H1 (cell line): ENCODE data around the gene ARL6IP5. TPM values are rescaled to one million over a fixed set of nuclear protein-coding genes. Genes with fewer than 3 reads are reported as not detected.
A peak's percentile ranks its signal among the peaks of the same experiment; 100 is the strongest.

Experiments
- CTCF ChIA-PET: fragments of 300-600 bp; sonication (Branson Sonifier 250); formaldehyde crosslinking; loops from one replicate; lab custom pipeline; 2021; ENCODE audit not compliant: partially characterized antibody; lab: Charles Lee
- POLR2A ChIA-PET: fragments of 300-600 bp; sonication (Branson Sonifier 250); formaldehyde crosslinking; loops from one replicate; lab custom pipeline; 2021; ENCODE audit warnings: inconsistent platforms; ENCODE audit not compliant: partially characterized antibody; lab: Charles Lee
- DNase-seq, 2 experiments: peaks; one replicate each; pipeline versions ENCODE4 v3.0.0 to v3.0.0-alpha.2; 2010 to 2022; ENCODE audit warnings: low spot score in 2 of 2, low read depth in 1 of 2, mixed read lengths in 1 of 2
- FAIRE-seq: peaks from 2 replicates; lab custom pipeline; 2011; peaks lifted over from hg19 to GRCh38; lab: Jason Lieb, UNC
- H2AFZ ChIP-seq: 2 replicates; pipeline ENCODE4 v1.8.1; 2012; ENCODE audit warnings: low read length, inconsistent platforms
- H2AK5ac ChIP-seq: 2 replicates; pipeline ENCODE4 v1.6.1; 2013; ENCODE audit warnings: low read depth, low read length
- H2BK120ac ChIP-seq: replicated peaks from 2 replicates; pipeline ENCODE3; 2013; ENCODE audit warnings: low read depth, low read length, inconsistent platforms
- H2BK12ac ChIP-seq: 2 replicates; pipeline ENCODE4 v1.6.1; 2013; ENCODE audit warnings: low read depth, low read length
- H2BK15ac ChIP-seq: 2 replicates; pipeline ENCODE4 v1.6.1; 2013; ENCODE audit warnings: low read length
- H2BK20ac ChIP-seq: 2 replicates; pipeline ENCODE4 v1.6.1; 2013; ENCODE audit warnings: low read length
- H2BK5ac ChIP-seq: 2 replicates; pipeline ENCODE4 v1.6.1; 2013; ENCODE audit warnings: low read depth, low read length
- H3K14ac ChIP-seq: 2 replicates; pipeline ENCODE4 v1.6.1; 2013; ENCODE audit warnings: inconsistent platforms; ENCODE audit not compliant: insufficient read length
- H3K18ac ChIP-seq: 2 replicates; pipeline ENCODE4 v1.6.1; 2013; ENCODE audit warnings: low read length; ENCODE audit errors: extremely low read depth
- H3K23ac ChIP-seq: 2 replicates; pipeline ENCODE4 v1.6.1; 2013; ENCODE audit warnings: inconsistent platforms; ENCODE audit not compliant: insufficient read length
- H3K23me2 ChIP-seq: 2 replicates; pipeline ENCODE4 v1.6.1; 2013; ENCODE audit warnings: low read depth, low read length
- H3K27ac ChIP-seq: 2 replicates; pipeline ENCODE4 v1.6.1; 2011; ENCODE audit warnings: low read depth, low read length, inconsistent platforms
- H3K27me3 ChIP-seq, 4 experiments: replicated peaks in 1 of 4; 1 replicate in 1 of 4; 2 replicates in 3 of 4; pipeline versions ENCODE4 v1.6.1 to v1.8.1; 2011 to 2013; ENCODE audit warnings: low read length in 3 of 4, mild to moderate bottlenecking in 3 of 4, inconsistent platforms in 2 of 4, mixed read lengths in 2 of 4, moderate library complexity in 1 of 4; ENCODE audit not compliant: control insufficient read depth in 3 of 4, insufficient read depth in 3 of 4; ENCODE audit errors: extremely low read depth in 1 of 4
- H3K36me3 ChIP-seq, 4 experiments: 2 replicates each; pipeline versions ENCODE4 v1.6.1 to v1.8.1; 2011 to 2013; ENCODE audit warnings: mild to moderate bottlenecking in 4 of 4, low read length in 3 of 4, moderate library complexity in 2 of 4, control low read depth in 1 of 4, inconsistent platforms in 1 of 4; ENCODE audit not compliant: insufficient read depth in 4 of 4, control insufficient read depth in 2 of 4
- H3K4ac ChIP-seq: replicated peaks from 2 replicates; pipeline ENCODE3; 2013; ENCODE audit warnings: low read length, low read depth, mixed read lengths, inconsistent platforms; ENCODE audit not compliant: insufficient read length
- H3K4me1 ChIP-seq, 4 experiments: replicated peaks in 1 of 4; 1 replicate in 1 of 4; 2 replicates in 3 of 4; pipeline versions ENCODE4 v1.6.1 to v1.8.1; 2011 to 2013; ENCODE audit warnings: low read length in 3 of 4, inconsistent platforms in 2 of 4, mixed read lengths in 1 of 4; ENCODE audit not compliant: insufficient read depth in 4 of 4, control insufficient read depth in 3 of 4
- H3K4me2 ChIP-seq, 2 experiments: 2 replicates each; pipeline versions ENCODE4 v1.6.1 to v1.8.1; 2011 to 2013; ENCODE audit warnings: low read depth in 2 of 2, low read length in 2 of 2, control low read depth in 1 of 2, inconsistent platforms in 1 of 2, mild to moderate bottlenecking in 1 of 2; ENCODE audit not compliant: insufficient read depth in 1 of 2
- H3K4me3 ChIP-seq, 4 experiments: fragments of 200-600, 300-600 bp in 1 of 4; sonication (generic), shearing (Covaris generic), sonication (Bioruptor Twin) in 1 of 4; 2 replicates each; pipeline versions ENCODE4 v1.5.1 to v1.8.1; 2011 to 2016; ENCODE audit warnings: low read length in 4 of 4, low read depth in 3 of 4, control low read depth in 2 of 4, inconsistent platforms in 2 of 4, mild to moderate bottlenecking in 2 of 4, mixed read lengths in 1 of 4, moderate library complexity in 1 of 4; ENCODE audit not compliant: insufficient read depth in 2 of 4; ENCODE audit errors: extremely low read depth in 1 of 4
- H3K56ac ChIP-seq: replicated peaks from 2 replicates; pipeline ENCODE3; 2013; ENCODE audit warnings: low read depth, mild to moderate bottlenecking, mixed read lengths, low read length, inconsistent platforms; ENCODE audit not compliant: insufficient read length
- H3K79me1 ChIP-seq: 2 replicates; pipeline ENCODE4 v1.6.1; 2013; ENCODE audit warnings: low read depth, low read length, control low read depth
- H3K79me2 ChIP-seq, 2 experiments: 2 replicates each; pipeline versions ENCODE4 v1.6.1 to v1.8.1; 2012 to 2013; ENCODE audit warnings: low read length in 2 of 2, mild to moderate bottlenecking in 2 of 2, inconsistent platforms in 1 of 2; ENCODE audit not compliant: insufficient read depth in 2 of 2, control insufficient read depth in 1 of 2
- H3K9ac ChIP-seq, 4 experiments: replicated peaks in 1 of 4; 1 replicate in 1 of 4; 2 replicates in 3 of 4; pipeline versions ENCODE4 v1.6.1 to v1.8.1; 2011 to 2013; ENCODE audit warnings: low read depth in 3 of 4, low read length in 3 of 4, control low read depth in 2 of 4, mild to moderate bottlenecking in 2 of 4, moderate library complexity in 2 of 4, inconsistent platforms in 1 of 4; ENCODE audit errors: extremely low read depth in 1 of 4
- H3K9me3 ChIP-seq, 2 experiments: 2 replicates each; pipeline versions ENCODE4 v1.6.1 to v1.8.1; 2012 to 2013; ENCODE audit warnings: mild to moderate bottlenecking in 2 of 2, moderate library complexity in 2 of 2, control low read depth in 1 of 2, inconsistent platforms in 1 of 2, low read depth in 1 of 2, low read length in 1 of 2, mixed read lengths in 1 of 2; ENCODE audit not compliant: insufficient read depth in 2 of 2
- H4K20me1 ChIP-seq, 2 experiments: replicated peaks in 1 of 2; 2 replicates each; pipeline versions ENCODE3 to v1.8.1; 2011 to 2013; ENCODE audit warnings: inconsistent platforms in 2 of 2, low read length in 2 of 2, mild to moderate bottlenecking in 1 of 2; ENCODE audit not compliant: insufficient read depth in 2 of 2, control insufficient read depth in 1 of 2
- H4K5ac ChIP-seq: 2 replicates; pipeline ENCODE4 v1.6.1; 2013; ENCODE audit warnings: low read length, low read depth, mixed read lengths, inconsistent platforms; ENCODE audit not compliant: insufficient read length
- H4K8ac ChIP-seq: 2 replicates; pipeline ENCODE4 v1.8.0; 2013; ENCODE audit warnings: mild to moderate bottlenecking, moderate library complexity, low read length, inconsistent platforms; ENCODE audit not compliant: insufficient read depth; ENCODE audit errors: extremely low read depth
- H4K91ac ChIP-seq: replicated peaks from 2 replicates; pipeline ENCODE3; 2013; ENCODE audit warnings: low read length, mixed read lengths, inconsistent platforms; ENCODE audit not compliant: insufficient read length
- BRCA1 ChIP-seq: IDR thresholded peaks from 2 replicates; pipeline ENCODE4 v1.6.1; 2012; ENCODE audit warnings: low read depth, low read length, improper control_type of control experiment
- CBX5 ChIP-seq: fragments of 300-800, 300-1000 bp; sonication (generic); IDR thresholded peaks from 2 replicates; pipeline ENCODE4 v1.7.1; 2016; ENCODE audit warnings: antibody characterized with exemption, low read length, low read depth
- CBX8 ChIP-seq: fragments of 300-800, 300-1000 bp; sonication (generic); IDR thresholded peaks from 2 replicates; pipeline ENCODE4 v1.7.1; 2016; ENCODE audit warnings: low read depth, low read length, borderline replicate concordance
- CHD1 ChIP-seq: IDR thresholded peaks from 2 replicates; pipeline ENCODE4 v1.6.1; 2012; ENCODE audit warnings: low read depth, low read length, improper control_type of control experiment
- HDAC6 ChIP-seq: IDR thresholded peaks from one replicate; pipeline ENCODE4 v1.7.1; 2012; ENCODE audit warnings: low read depth, mild to moderate bottlenecking, inconsistent platforms, low read length, moderate library complexity
- MAFK ChIP-seq: IDR thresholded peaks from 2 replicates; pipeline ENCODE4 v1.6.1; 2012; ENCODE audit warnings: low read depth, mild to moderate bottlenecking, improper control_type of control experiment, low read length
- POLR2A ChIP-seq, 2 experiments: IDR thresholded peaks; 1 replicate in 1 of 2; 2 replicates in 1 of 2; pipeline ENCODE4 v1.6.1; 2011; ENCODE audit warnings: low read depth in 2 of 2, low read length in 2 of 2, mild to moderate bottlenecking in 2 of 2; ENCODE audit errors: control extremely low read depth in 1 of 2
- POLR2AphosphoS5 ChIP-seq: IDR thresholded peaks from 2 replicates; pipeline ENCODE4 v1.6.1; 2011; ENCODE audit warnings: low read depth, low read length
- RFX5 ChIP-seq: IDR thresholded peaks from 2 replicates; pipeline ENCODE4 v1.6.1; 2011; ENCODE audit warnings: low read depth, low read length, improper control_type of control experiment, borderline replicate concordance
- SAP30 ChIP-seq: fragments of 300-600 bp; sonication (generic); IDR thresholded peaks from 2 replicates; pipeline ENCODE4 v1.7.1; 2012; ENCODE audit warnings: low read length, moderate library complexity, mild to moderate bottlenecking, inconsistent platforms; ENCODE audit not compliant: insufficient read depth, insufficient replicate concordance
- SP4 ChIP-seq: IDR thresholded peaks from 2 replicates; pipeline ENCODE4 v1.6.1; 2012; ENCODE audit warnings: low read length, inconsistent platforms
- TBP ChIP-seq: IDR thresholded peaks from 2 replicates; pipeline ENCODE4 v1.6.1; 2011; ENCODE audit warnings: low read depth, low read length, improper control_type of control experiment
- TCF12 ChIP-seq: IDR thresholded peaks from 2 replicates; pipeline ENCODE4 v1.6.1; 2011; ENCODE audit warnings: low read depth, mild to moderate bottlenecking, low read length
- WGBS, 2 experiments: shearing (Covaris generic) in 1 of 2; methylation state at CpG; one replicate each; pipeline versions ENCODE4 v1.1.6 to v1.1.7; 2013 to 2015; ENCODE audit warnings: low lambda C conversion rate in 2 of 2, mixed read lengths in 2 of 2, inconsistent platforms in 1 of 2, low coverage in 1 of 2, missing lambda C conversion rate in 1 of 2; ENCODE audit not compliant: insufficient replicate concordance in 2 of 2, insufficient coverage in 1 of 2, insufficient read length in 1 of 2; ENCODE audit errors: extremely low coverage in 1 of 2, missing lambda C conversion rate in 1 of 2; 5-methylcytosine and 5-hydroxymethylcytosine counted together
- polyA plus RNA-seq, 7 experiments: library from polyadenylated mRNA; depleted of rRNA in 3 of 7; stranded (reverse) in 5 of 7; unstranded in 2 of 7; fragments of >200 nt in 5 of 7; fragments of 200-250 nt in 2 of 7; gene quantifications; 1 replicate in 5 of 7; 2 replicates in 1 of 7; 4 replicates in 1 of 7; pipeline versions ENCODE4 v1.2.1 to v1.2.3, GENCODE V29; 2011 to 2013; ENCODE audit warnings: missing spikeins in 2 of 7, mixed read lengths in 2 of 7
- total RNA-seq: library from RNA; stranded (reverse); fragmentation: NEBNext Ultra II Directional; extraction: Animal tissue kit (Norgen Biotek cat#: 25700); gene quantifications from 2 replicates; pipeline ENCODE4 v1.2.1, GENCODE V29; 2021

The ARL6IP5 gene
- total and polyA plus RNA-seq, 2 of the 8 experiments (the other 6 are each of a cell fraction or from before 2014, with no cell fraction given) = 24.9 to 30.1 TPM

- Histone ChIP-seq H3K18ac (no peak within 1 kb of the TSS), H3K4ac (no peak within 1 kb of the TSS), H2AK5ac (no peak within 1 kb of the TSS), H3K56ac (no peak within 1 kb of the TSS), H3K23me2 (no peaks in the 10 kb centered on the region), H2AFZ (peak within 1 kb of the TSS; percentile 72; the same call in 1 of the 2 replicates)
- POLR2A ChIA-PET = interaction anchor here (0.7 kb wide), 1 partner anchor 52 kb away, joined by 3 read pairs; no protein-coding TSS in a partner anchor
- no peak for TF ChIP-seq CBX5
- TF ChIP-seq HDAC6 = no peak
- no peak for TF ChIP-seq TCF12
- no peak for TF ChIP-seq SP4
- no peak for TF ChIP-seq MAFK
- no peak for TF ChIP-seq RFX5
- TF ChIP-seq CHD1 = no peak
- no peak for TF ChIP-seq POLR2A (IDR thresholded peaks at IDR 0.05; ENCODE audit: control extremely low read depth in 1 of 2, low read depth in 2 of 2, low read length in 2 of 2)
- no peak for TF ChIP-seq SAP30
- TF ChIP-seq POLR2AphosphoS5 = no peak
- no peak for TF ChIP-seq BRCA1
- no peak for TF ChIP-seq TBP
- no peak for TF ChIP-seq CBX8
- TF ChIP-seq, all 59 proteins: peak for 0
- Histone ChIP-seq H3K27ac (no peak within 1 kb of the TSS), H2BK120ac (no peak within 1 kb of the TSS), H3K27me3 (no peaks in the 10 kb centered on the region), H3K9ac (no peak within 1 kb of the TSS), H3K23ac (no peak within 1 kb of the TSS), H4K20me1 (no peaks in the 10 kb centered on the region), H3K9me3 (no peaks in the 10 kb centered on the region), H3K4me2 (no peak within 1 kb of the TSS), H2BK12ac (no peak within 1 kb of the TSS), H3K4me1 (no peaks in the 10 kb centered on the region), H3K79me2 (no peaks in the 10 kb centered on the region), H2BK5ac (no peak within 1 kb of the TSS), H4K5ac (no peak within 1 kb of the TSS), H4K8ac (no peak within 1 kb of the TSS), H3K79me1 (no peaks in the 10 kb centered on the region), H4K91ac (no peak within 1 kb of the TSS), H3K14ac (no peak within 1 kb of the TSS), H3K4me3 (no peak within 1 kb of the TSS), H2BK15ac (no peak within 1 kb of the TSS), H3K36me3 (no peaks in the 10 kb centered on the region), H2BK20ac (no peak within 1 kb of the TSS)
- 94% methylated on average over 3 of the region's 3 CpGs; no CpG with 5 or more reads in 1 of the 2 experiments for WGBS, 2 experiments
- CTCF ChIA-PET = interaction anchor here (1.1 to 6.3 kb wide), 7 partner anchors 10 to 183 kb away, joined by 3 to 59 read pairs (median 6); no protein-coding TSS in a partner anchor
- FAIRE-seq = no peak
- DNase-seq = no peak
Measured at GRCh38 chr3:69122403-69122802, 37.7 kb downstream of the ARL6IP5 start, which contains the start of gene LMOD3. Gene LMOD3 (minus strand): TSS chr3:69122595. CDS start chr3:69122386, 209 bp downstream.
